NCI-H1417 treated with DMSO at 0.1 percent for 48 hours (cell line): Measurements from ENCODE around the gene USP17L12.
"Not testable (repeated sequence)": the region's sequence is repeated elsewhere in the genome, so short reads cannot be mapped to it uniquely, and the experiment has no call there.

Experiments
- DNase-seq: peaks from one replicate; lab custom pipeline; 2025; lab: John Stamatoyannopoulos, UW

The USP17L12 gene, protein sequence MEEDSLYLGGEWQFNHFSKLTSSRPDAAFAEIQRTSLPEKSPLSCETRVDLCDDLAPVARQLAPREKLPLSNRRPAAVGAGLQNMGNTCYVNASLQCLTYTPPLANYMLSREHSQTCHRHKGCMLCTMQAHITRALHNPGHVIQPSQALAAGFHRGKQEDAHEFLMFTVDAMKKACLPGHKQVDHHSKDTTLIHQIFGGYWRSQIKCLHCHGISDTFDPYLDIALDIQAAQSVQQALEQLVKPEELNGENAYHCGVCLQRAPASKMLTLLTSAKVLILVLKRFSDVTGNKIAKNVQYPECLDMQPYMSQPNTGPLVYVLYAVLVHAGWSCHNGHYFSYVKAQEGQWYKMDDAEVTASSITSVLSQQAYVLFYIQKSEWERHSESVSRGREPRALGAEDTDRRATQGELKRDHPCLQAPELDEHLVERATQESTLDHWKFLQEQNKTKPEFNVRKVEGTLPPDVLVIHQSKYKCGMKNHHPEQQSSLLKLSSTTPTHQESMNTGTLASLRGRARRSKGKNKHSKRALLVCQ

DNA sequence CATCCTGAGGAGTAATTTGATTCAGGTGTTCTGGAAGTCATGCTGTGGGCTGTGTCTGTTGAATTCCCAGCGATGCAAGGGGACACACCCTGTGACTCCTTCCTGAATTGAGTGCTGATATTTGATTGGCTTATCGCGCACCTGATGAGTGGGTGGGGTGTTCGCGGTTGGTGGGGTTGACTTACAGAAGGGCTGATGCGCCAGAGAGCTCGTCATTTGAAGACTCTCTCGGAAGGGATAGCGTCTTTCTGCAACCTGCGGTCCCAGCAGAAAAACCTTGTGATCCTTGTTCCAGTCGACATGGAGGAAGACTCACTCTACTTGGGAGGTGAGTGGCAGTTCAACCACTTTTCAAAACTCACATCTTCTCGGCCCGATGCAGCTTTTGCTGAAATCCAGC, at the start of gene USP17L12:
TSS of gene USP17L12 (plus strand) at position 301 of the 400 bp plus-strand sequence. CDS start at position 301, 0 bp downstream.
- not testable (repeated sequence) for DNase-seq

DNA sequence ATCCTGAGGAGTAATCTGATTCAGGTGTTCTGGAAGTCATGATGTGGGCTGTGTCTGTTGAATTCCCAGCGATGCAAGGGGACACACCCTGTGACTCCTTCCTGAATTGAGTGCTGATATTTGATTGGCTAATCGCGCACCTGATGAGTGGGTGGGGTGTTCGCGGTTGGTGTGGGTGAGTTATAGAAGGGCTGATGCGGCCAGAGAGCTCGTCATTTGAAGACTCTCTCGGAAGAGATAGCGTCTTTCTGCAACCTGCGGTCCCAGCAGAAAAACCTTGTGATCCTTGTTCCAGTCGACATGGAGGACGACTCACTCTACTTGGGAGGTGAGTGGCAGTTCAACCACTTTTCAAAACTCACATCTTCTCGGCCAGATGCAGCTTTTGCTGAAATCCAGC, 9.6 kb upstream of the USP17L12 start, which contains the start of gene USP17L10:
TSS of gene USP17L10 (plus strand) at position 301 of the 400 bp plus-strand sequence. CDS start at position 301, 0 bp downstream.
- not testable (repeated sequence) for DNase-seq

DNA sequence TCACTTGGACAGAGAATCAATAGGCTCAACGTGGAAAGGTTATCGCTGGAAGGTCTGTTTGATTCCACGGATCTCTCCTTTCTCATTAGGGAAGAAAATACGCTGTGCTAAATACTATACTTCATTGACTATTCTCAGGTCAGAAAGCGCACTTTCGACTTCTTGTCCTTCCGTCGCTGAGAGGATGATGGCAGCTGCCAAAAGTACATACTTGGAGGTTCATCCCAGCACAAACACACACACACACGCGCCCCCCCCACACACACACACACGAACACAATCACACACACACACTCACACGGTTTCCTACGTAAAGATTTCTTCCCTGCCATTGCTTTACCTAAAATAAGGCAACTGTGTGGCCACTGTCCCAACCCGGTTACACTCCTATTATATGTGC, 5.3 kb upstream of the USP17L12 start:
- not testable (repeated sequence) for DNase-seq

DNA sequence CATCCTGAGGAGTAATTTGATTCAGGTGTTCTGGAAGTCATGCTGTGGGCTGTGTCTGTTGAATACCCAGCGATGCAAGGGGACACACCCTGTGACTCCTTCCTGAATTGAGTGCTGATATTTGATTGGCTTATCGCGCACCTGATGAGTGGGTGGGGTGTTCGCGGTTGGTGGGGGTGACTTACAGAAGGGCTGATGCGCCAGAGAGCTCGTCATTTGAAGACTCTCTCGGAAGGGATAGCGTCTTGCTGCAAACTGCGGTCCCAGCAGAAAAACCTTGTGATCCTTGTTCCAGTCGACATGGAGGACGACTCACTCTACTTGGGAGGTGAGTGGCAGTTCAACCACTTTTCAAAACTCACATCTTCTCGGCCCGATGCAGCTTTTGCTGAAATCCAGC, 4.8 kb upstream of the USP17L12 start, which contains the start of gene USP17L11:
TSS of gene USP17L11 (plus strand) at position 301 of the 400 bp plus-strand sequence. CDS start at position 301, 0 bp downstream.
- not testable (repeated sequence) for DNase-seq

DNA sequence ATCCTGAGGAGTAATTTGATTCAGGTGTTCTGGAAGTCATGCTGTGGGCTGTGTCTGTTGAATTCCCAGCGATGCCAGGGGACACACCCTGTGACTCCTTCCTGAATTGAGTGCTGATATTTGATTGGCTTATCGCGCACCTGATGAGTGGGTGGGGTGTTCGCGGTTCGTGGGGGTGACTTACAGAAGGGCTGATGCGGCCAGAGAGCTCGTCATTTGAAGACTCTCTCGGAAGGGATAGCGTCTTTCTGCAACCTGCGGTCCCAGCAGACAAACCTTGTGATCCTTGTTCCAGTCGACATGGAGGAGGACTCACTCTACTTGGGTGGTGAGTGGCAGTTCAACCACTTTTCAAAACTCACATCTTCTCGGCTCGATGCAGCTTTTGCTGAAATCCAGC, 4.6 kb downstream of the USP17L12 start, which contains the start of gene USP17L13:
TSS of gene USP17L13 (plus strand) at position 301 of the 400 bp plus-strand sequence. CDS start at position 301, 0 bp downstream.
- not testable (repeated sequence) for DNase-seq

DNA sequence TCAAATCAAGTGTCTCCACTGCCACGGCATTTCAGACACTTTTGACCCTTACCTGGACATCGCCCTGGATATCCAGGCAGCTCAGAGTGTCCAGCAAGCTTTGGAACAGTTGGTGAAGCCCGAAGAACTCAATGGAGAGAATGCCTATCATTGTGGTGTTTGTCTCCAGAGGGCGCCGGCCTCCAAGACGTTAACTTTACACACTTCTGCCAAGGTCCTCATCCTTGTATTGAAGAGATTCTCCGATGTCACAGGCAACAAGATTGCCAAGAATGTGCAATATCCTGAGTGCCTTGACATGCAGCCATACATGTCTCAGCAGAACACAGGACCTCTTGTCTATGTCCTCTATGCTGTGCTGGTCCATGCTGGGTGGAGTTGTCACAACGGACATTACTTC, 10.3 kb downstream of the USP17L12 start:
- not testable (repeated sequence) for DNase-seq

DNA sequence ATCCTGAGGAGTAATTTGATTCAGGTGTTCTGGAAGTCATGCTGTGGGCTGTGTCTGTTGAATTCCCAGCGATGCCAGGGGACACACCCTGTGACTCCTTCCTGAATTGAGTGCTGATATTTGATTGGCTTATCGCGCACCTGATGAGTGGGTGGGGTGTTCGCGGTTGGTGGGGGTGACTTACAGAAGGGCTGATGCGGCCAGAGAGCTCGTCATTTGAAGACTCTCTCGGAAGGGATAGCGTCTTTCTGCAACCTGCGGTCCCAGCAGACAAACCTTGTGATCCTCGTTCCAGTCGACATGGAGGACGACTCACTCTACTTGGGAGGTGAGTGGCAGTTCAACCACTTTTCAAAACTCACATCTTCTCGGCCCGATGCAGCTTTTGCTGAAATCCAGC, 14.1 kb downstream of the USP17L12 start, which contains the start of gene USP17L15:
TSS of gene USP17L15 (plus strand) at position 301 of the 400 bp plus-strand sequence. CDS start at position 301, 0 bp downstream.
- DNase-seq, result not testable (repeated sequence)

DNA sequence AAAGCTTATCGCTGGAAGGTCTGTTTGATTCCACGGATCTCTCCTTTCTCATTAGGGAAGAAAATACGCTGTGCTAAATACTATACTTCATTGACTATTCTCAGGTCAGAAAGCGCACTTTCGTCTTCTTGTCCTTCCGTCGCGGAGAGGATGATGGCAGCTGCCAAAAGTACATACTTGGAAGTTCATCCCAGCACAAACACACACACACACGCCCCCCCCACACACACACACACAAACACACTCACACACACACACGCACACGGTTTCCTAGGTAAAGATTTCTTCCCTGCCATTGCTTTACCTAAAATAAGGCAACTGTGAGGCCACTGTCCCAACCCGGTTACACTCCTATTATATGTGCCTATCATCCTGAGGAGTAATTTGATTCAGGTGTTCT, 18.5 kb downstream of the USP17L12 start:
- DNase-seq, result not testable (repeated sequence)

DNA sequence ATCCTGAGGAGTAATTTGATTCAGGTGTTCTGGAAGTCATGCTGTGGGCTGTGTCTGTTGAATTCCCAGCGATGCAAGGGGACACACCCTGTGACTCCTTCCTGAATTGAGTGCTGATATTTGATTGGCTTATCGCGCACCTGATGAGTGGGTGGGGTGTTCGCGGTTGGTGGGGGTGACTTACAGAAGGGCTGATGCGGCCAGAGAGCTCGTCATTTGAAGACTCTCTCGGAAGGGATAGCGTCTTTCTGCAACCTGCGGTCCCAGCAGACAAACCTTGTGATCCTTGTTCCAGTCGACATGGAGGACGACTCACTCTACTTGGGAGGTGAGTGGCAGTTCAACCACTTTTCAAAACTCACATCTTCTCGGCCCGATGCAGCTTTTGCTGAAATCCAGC, 23.6 kb downstream of the USP17L12 start, which contains the start of gene USP17L17:
TSS of gene USP17L17 (plus strand) at position 301 of the 400 bp plus-strand sequence. CDS start at position 301, 0 bp downstream.
- not testable (repeated sequence) for DNase-seq

DNA sequence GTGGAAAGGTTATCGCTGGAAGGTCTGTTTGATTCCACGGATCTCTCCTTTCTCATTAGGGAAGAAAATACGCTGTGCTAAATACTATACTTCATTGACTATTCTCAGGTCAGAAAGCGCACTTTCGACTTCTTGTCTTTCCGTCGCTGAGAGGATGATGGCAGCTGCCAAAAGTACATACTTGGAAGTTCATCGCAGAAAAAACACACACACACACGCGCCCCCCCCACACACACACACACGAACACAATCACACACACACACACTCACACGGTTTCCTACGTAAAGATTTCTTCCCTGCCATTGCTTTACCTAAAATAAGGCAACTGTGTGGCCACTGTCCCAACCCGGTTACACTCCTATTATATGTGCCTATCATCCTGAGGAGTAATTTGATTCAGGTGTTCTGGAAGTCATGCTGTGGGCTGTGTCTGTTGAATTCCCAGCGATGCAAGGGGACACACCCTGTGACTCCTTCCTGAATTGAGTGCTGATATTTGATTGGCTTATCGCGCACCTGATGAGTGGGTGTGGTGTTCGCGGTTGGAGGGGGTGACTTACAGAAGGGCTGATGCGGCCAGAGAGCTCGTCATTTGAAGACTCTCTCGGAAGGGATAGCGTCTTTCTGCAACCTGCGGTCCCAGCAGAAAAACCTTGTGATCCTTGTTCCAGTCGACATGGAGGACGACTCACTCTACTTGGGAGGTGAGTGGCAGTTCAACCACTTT, 28.2 kb downstream of the USP17L12 start, which contains the start of gene USP17L18:
TSS of gene USP17L18 (plus strand) at position 678 of the 728 bp plus-strand sequence. CDS start at position 678, 0 bp downstream.
- not testable (repeated sequence) for DNase-seq

DNA sequence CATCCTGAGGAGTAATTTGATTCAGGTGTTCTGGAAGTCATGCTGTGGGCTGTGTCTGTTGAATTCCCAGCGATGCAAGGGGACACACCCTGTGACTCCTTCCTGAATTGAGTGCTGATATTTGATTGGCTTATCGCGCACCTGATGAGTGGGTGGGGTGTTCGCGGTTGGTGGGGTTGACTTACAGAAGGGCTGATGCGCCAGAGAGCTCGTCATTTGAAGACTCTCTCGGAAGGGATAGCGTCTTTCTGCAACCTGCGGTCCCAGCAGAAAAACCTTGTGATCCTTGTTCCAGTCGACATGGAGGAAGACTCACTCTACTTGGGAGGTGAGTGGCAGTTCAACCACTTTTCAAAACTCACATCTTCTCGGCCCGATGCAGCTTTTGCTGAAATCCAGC, 33.1 kb downstream of the USP17L12 start, which contains the start of gene USP17L19:
TSS of gene USP17L19 (plus strand) at position 301 of the 400 bp plus-strand sequence. CDS start at position 301, 0 bp downstream.
- not testable (repeated sequence) for DNase-seq

DNA sequence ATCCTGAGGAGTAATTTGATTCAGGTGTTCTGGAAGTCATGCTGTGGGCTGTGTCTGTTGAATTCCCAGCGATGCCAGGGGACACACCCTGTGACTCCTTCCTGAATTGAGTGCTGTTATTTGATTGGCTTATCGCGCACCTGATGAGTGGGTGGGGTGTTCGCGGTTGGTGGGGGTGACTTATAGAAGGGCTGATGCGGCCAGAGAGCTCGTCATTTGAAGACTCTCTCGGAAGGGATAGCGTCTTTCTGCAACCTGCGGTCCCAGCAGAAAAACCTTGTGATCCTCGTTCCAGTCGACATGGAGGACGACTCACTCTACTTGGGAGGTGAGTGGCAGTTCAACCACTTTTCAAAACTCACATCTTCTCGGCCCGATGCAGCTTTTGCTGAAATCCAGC, 37.9 kb downstream of the USP17L12 start, which contains the start of gene USP17L20:
TSS of gene USP17L20 (plus strand) at position 301 of the 400 bp plus-strand sequence. CDS start at position 301, 0 bp downstream.
- DNase-seq, result not testable (repeated sequence)

DNA sequence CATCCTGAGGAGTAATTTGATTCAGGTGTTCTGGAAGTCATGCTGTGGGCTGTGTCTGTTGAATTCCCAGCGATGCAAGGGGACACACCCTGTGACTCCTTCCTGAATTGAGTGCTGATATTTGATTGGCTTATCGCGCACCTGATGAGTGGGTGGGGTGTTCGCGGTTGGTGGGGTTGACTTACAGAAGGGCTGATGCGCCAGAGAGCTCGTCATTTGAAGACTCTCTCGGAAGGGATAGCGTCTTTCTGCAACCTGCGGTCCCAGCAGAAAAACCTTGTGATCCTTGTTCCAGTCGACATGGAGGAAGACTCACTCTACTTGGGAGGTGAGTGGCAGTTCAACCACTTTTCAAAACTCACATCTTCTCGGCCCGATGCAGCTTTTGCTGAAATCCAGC, 42.6 kb downstream of the USP17L12 start, which contains the start of gene USP17L21:
TSS of gene USP17L21 (plus strand) at position 301 of the 400 bp plus-strand sequence. CDS start at position 301, 0 bp downstream.
- DNase-seq, result not testable (repeated sequence)

DNA sequence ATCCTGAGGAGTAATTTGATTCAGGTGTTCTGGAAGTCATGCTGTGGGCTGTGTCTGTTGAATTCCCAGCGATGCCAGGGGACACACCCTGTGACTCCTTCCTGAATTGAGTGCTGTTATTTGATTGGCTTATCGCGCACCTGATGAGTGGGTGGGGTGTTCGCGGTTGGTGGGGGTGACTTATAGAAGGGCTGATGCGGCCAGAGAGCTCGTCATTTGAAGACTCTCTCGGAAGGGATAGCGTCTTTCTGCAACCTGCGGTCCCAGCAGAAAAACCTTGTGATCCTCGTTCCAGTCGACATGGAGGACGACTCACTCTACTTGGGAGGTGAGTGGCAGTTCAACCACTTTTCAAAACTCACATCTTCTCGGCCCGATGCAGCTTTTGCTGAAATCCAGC, 47.4 kb downstream of the USP17L12 start, which contains the start of gene USP17L22:
TSS of gene USP17L22 (plus strand) at position 301 of the 400 bp plus-strand sequence. CDS start at position 301, 0 bp downstream.
- not testable (repeated sequence) for DNase-seq
